Activated effector memory CD4-positive, alpha-beta T cell treated with anti-CD3 and anti-CD28 coated beads, Interleukin-2, amount 50 U/mL, for 16 hours (primary cell): ENCODE results near the gene TASOR2.

Experiments used
- DNase-seq: peaks from one replicate; pipeline ENCODE4 v3.0.0-alpha.2; 2020

Gene TASOR2

DNA sequence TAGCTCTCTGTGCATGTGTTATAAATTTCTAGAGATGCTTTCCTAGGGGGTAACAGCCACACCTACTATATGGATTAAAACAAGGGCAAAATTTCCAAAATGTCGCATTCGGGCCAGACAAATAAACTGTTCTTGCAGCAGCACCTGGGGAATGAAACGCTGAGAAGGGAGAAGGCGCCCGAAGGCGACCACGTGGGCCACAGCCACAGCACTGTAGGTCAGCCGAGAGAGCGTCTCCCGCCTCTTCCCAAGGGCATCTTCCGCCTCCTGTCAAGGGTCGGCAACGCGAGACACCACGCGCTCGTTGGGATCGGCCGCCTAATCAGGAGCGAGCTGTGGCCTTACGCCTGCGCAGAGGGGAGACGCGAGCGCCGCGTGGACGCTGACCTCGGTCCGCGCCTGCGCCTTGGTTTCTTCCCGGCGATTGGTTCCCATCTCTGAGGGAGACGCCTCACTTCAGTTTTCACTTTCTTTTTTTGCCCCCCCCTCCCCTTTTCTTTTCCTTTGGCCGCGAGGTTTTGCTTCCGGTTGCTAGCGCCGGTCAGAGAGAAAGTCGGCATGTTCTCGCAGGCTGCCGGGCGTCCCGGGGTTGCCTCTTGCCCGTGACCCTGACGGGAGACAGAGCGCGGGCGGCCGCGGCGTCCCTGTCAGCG, at the start of gene TASOR2:
Gene TASOR2, plus strand, starts transcription at position 521 of the 653 bp plus-strand sequence. CDS start 35,805 bp downstream, outside the sequence.
- DNase-seq, result peak; percentile 99

DNA sequence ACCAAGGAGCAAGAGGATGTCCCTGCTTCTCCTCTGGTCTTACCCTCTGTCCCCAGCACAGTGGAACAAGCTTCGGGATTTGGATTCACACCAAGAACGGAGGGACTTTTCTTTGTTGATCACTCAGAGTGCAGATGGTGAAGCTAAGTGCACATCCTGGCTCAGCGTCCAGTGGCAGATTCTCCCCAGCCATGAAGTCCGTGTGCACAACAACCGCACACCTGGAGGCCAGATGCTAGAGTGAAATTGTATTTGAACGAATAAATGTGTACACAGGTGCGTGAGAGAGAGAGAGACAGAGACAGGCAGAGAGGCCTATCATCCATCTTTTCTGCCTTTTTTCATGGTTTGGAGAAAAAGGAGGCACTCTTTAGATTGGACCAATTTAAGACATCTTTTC, 49.7 kb upstream of the TASOR2 start:
- DNase-seq, result no peak

DNA sequence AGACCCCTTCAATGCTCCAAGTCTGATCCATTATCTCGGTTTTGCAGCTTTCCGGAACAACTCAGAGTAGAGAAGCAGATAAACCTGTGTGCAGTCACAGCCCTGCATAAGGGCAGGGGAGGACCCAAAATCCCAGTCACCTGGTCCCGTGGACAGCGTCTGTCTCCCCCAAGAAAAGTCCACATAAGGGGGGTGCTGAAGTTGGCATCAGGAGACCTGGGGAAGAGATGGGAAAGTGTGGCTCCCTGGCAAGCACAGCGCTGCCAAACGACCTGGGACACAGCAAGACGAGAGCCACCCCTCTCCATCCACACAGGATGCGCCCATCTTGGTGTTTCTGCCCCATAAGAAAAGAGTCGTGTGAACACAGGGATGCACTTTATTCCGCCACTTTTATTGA, 46.1 kb upstream of the TASOR2 start:
- DNase-seq, result no peak

DNA sequence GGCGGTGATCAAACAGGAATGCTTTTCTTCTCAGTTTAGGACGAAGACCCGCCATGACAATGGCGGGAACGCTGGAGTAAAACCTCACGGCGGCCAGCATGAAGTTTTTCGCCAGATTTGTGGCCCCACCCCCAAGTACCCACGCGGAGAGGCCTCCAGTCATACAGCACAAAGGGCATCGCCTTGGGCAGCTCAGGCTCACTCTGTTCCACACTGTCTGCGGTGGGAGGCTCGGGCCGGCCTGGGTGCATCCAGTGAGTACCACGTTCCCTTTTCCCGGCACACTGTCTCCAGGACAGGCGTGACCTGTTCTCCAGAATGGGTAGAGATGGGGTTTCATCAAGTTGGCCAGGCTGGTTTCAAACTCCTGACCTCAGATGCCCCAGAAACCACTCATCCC, 45.6 kb upstream of the TASOR2 start:
- no peak for DNase-seq

GRCh38 chr10:5640036-5640435, 44.6 kb upstream of the TASOR2 start:
- no peak for DNase-seq

DNA sequence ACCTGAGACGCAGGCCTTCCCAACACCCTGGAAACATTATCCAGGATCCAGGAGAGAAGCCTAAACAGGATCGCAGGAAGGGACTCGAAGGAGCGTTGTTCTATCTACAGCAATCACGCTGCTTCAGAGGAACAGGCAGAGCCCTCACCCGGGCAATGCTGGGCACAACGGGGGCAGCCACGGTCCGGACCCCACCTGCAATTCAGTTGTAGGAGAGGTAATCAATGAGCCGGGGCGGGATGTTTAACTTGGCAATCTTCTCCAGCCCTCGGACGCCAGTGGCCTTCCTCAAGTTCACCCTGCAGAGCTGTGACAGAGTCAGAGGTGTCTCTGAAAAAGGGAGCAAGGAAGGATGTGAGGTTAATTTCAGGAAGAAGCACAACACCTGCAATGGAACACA, 44.1 kb upstream of the TASOR2 start:
- DNase-seq, result no peak

DNA sequence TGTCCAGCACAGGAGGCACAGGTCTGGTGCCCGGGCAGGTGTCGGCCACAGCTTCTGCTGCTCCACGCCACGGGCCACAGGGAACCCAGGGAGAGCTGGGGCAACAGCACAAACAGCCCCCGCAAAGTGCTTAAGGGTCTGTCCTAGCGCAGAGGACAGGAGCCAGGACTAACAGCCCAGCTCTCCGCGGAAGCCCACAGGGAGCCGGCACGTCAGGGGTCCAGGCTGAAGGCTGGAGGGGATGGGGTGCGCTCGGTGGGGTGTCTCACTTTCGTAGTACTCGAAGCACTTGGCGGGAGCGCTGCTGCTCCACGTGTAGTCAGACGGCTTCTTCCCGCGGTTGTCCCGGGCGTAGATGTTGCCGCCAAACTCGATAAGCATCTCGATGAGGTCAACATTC, 43.1 kb upstream of the TASOR2 start:
- no peak for DNase-seq

DNA sequence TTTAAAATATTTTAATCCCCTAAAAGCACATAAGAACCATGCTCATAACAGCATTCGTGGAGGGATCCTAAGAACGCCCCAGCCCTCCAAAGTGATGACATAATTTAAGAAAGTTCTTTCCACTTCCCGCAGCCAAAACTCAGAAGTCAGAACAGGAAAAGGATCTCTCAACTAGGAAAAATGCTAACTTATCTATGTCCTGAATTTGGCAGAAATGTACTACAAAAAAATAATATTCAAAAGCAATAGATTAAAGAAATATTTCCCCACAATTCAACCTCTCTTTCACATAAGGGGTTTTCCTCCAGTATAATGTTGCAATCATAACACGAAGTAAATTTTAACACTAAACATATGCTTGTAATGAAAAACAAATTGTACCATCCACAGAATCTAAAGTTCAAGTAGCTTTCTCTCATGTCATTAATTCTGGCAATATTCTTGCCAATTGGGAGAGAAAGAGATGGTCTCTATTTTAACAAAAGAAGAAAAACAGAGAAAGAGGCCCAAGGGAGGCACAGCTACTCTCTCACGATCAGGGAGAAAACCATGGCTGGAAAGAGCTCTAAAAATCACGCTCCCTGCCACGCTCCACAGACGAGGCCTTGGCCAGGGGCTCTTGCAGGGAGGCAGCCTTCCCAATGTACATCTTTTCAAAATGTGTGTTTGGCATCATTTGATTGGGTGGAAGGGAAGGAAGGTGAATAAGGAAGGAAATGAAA, 41.1 kb upstream of the TASOR2 start:
- no peak for DNase-seq

- no peak for DNase-seq
Observed at GRCh38 chr10:5644930-5645329, 39.7 kb upstream of the TASOR2 start.

DNA sequence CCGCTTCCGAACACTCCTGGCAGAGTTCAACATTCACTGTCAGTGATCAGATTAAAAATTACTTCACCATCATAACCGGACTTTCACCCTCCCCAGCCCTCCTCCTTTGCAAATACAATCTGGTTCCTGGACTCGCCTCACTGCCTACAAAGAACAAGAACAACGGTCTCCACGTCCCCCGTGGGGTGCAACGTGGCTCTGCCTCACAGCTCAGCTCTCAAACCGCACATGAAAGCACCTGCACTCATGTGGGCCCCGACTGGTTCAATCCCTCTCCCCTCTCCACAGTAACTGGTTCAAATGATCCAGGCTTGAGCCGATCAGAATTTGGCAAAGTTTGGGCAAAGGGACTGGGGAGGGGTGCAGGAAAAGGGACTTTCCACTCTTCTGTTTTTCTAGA, 39.3 kb upstream of the TASOR2 start:
- no peak for DNase-seq

GRCh38 chr10:5645944-5646617, 38.6 kb upstream of the TASOR2 start:
- DNase-seq, result no peak

DNA sequence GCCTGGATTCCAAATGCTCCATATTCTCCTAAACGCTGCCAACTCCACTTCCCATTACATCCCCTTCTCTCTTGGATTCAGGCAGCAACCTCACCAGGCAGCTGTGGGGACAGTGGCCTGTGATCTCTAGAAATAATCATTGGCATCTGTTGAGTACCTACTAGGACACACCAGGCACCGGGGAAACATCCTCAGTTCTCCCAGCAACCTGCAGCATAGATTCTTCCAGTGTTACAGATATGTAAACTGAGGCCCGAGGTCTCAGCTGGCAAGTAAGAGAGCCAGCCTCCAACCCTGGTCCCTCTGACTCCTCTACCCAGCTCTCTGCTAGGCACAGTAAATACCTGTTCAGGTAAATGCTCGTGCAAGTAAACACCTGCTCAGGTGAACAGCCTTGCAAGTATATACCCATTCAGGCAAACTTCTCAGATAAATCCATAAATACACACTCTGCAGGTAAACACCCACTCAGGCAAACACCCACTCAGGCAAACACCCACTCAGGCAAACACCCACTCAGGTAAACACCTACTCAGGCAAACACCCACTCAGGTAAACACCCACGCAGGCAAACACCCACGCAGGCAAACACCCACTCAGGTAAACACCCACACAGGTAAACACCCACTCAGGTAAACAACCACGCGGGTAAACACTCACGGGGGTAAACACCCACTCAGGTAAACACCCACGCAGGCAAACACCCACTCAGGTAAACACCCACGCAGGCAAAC, 37.0 kb upstream of the TASOR2 start:
- no peak for DNase-seq

- no peak for DNase-seq
Observed at GRCh38 chr10:5648494-5649457, 35.9 kb upstream of the TASOR2 start.

DNA sequence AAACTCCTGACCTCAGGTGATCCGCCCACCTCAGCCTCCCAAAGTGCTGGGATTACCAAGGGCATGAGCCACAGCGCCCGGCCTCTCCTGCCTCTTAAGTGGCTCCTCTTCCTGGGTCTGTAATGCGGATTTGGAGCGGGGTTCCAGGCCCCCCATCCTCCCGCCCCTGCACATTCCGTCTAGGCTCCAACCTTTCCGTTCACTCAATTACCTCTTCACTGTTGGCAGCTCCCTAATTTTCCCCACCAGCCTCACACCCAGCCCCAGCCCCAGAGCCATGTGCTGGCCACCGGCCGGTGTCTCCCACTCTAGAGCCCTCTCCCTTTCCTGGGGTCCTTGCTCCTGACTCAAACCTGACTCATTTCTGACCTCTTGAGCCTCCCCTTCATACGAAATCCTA, 34.9 kb upstream of the TASOR2 start:
- no peak for DNase-seq

GRCh38 chr10:5650664-5651387, 33.8 kb upstream of the TASOR2 start:
- DNase-seq, result no peak

DNA sequence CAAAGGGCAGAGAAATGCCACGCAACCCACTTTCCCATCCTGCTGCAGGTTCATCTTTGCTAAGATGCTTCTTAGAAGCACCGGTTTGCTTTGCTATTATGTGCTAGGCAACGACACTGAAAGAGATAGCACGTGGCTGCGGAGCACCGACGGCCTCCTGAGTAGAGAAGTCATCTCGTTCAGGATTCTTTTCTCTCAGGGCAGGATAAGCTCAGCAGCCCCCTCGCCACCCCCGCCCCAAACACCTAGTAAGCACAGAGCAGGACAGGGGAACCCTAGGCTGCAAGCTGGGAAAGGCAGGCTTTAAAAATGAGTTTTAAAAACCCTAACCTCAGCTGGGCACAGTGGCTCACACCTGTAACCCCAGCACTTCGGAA, 33.3 kb upstream of the TASOR2 start:
- DNase-seq, result no peak

- DNase-seq, result no peak
Observed at GRCh38 chr10:5652746-5653145, 31.9 kb upstream of the TASOR2 start.

DNA sequence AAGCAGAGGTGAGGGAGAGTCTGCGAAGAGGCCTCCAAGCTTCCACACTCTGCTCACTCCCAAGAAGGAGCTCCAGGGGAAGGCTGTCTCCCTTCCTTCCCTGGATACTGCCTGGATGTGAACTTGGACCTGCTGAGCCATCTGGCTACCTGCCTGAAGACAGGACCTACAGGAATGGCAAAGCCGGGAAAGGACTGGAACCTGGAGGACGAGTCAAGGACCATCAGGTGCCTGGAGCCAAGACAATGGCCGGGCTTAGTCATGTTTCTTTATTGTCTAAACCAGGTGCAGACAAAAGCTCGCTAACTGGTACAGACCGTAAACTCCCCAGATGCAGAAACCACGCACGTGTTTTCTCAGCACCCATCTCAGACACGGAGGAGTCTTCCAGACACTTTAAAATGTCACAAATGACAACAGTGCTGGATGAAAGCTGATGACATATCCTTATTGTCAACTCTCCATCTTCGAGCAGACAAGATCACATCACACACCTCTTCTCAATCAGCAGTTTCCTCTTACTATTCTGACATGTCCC, 30.4 kb upstream of the TASOR2 start:
- DNase-seq, result no peak

DNA sequence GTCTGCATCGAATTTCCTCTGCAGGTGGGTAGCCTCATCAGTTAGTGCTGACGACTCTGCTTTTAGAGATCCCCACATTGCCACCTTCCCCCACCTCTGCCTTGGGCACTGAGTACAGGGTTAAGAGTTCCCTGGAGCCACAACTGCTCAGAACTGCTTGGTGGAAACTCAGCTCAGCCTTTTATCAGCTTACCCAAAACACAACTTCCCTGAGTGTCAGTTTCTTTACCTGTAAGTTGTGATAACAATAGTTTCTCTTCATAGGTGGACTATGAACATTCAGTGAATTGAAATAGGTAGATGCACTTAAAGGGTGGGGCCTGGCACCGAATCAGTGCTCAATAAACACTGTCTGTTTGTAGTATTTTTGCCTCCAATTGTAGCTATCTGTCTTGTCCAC, 29.5 kb upstream of the TASOR2 start:
- no peak for DNase-seq

DNA sequence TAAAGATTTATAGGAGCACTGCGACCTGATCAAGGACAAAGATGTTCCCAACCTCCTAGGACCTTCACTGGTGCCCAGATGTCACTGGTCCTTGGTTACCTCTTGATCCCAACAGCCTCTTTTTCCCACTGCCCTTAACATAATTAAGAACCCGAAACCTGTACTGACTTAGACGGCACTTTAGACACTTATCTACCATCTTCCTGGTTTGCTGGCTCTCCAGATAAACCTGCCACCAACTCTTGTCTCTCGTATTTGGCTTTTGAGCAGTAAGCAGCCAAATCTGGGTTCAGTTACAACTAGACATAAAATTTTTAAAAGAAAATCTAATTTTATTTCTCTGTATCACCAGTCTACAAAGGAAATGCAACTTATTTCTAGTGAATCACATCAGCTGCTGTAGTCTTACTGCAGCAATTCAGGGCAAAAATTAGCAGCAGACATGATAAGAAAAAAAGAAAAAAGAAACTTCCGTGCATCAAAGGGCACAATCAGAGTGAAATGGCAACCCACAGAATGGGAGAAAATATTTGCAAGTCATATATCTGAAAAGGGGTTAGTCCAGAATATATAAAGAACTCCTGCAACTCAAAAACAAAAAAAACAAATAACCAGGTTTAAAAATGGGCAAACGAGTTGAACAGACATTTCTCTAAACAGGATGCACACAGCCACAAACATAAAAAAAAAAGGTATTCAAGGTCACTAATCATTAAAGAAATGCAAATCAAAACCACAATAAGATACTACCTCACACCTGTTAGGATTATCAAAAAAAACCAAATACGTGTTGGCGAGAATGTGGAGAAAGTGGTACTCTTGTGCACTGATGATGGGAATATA, 27.7 kb upstream of the TASOR2 start:
- no peak for DNase-seq
